GM18502 (cell line): ENCODE results near the gene ADD2.

Experiments used
- ATAC-seq: cut with Tn5 transposase; IDR thresholded peaks from one replicate; pipeline ENCODE4 v1.9.1; 2021; ENCODE audit warnings: mild to moderate bottlenecking; ENCODE audit not compliant: unreplicated experiment, poor library complexity

ADD2 gene

DNA sequence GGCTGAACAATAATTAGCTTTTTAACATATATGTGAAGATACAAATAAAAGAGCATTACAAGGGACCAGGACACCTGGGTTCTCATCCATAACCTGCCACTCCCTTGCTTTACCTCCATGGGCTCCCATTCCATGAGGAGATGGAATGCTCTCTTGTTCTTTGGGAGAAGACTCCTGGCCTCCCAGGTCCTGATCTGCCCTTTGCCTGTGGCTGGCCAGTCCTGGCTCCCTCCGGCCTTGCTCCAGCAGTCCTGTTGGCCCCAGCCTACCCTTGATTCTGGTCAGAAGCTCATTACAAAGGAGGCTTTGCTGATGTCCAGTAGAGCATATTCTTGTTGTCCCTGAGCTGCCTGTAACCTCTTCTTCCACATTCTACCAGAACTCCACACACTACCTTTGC, 60.3 kb downstream of the ADD2 start:
- no peak for ATAC-seq

GRCh38 chr2:70706026-70706795, 61.8 kb downstream of the ADD2 start:
- ATAC-seq: no peak

DNA sequence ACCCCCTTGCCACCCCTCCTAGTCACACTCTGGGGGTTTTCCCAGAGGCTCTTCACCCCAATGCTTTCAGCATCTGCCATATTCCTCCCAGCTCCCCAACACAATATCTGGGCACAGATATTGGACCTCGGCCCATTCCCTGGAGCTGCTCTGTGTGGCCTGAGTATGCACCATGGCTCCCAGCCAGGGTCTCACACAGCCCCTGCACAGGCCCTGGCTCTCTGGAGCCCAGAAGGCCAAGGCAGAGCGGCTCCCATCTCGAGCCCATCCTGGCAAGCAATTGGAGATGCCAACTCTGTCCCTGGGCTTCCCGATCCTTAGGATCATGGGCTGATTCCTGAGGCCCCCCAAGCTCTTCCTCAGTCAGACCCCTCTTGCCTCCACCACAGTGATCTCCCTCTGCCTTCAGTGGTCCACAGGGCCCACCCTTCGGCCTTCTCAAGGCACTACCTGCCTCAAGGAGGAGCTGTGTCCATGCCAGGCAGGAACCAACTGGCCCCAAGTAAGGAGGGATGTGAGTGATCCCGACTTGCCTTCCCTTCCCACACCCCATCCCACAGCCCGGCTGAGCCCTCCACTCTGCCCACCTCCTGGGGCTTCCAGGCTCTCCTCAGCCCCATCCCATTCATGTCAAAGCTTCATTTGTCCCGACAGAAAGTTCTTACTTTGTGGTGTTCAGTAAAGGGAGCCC, 62.7 kb downstream of the ADD2 start:
- ATAC-seq: no peak

- no peak for ATAC-seq
Measured at GRCh38 chr2:70703900-70704549, 64.0 kb downstream of the ADD2 start.

DNA sequence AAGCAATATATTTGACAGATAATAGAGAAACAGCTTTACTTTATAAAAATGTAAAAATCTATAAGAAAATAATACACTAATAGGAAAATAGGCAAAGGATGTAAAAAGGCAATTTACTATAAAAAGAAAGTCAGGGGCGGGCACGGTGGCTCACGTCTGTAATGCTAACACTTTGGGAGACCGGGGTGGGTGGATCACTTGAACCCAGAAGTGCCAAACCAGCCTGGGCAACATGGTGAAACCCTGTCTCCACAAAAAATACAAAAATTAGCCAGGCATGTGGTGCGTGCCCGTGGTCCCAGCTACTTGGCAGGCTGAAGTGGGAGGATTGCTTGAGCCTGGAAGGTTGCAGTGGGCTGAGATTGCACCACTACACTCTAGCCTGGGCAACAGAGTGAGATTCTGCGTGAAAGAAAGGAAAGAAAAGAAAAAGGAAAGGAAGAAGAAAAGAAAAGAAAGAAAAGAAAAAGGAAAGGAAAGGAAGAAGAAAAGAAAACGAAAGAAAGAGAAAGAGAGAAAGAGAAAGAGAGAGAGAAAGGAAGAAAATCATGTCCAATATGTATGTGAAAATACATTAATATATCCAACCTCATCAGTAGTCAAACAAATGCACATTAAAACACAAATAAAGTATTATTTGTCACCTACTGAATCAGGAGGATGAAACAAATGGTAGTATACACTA, 65.1 kb downstream of the ADD2 start:
- no peak for ATAC-seq

GRCh38 chr2:70698847-70699246, 69.2 kb downstream of the ADD2 start:
- no peak for ATAC-seq

GRCh38 chr2:70697603-70698383, 70.2 kb downstream of the ADD2 start:
- no peak for ATAC-seq

DNA sequence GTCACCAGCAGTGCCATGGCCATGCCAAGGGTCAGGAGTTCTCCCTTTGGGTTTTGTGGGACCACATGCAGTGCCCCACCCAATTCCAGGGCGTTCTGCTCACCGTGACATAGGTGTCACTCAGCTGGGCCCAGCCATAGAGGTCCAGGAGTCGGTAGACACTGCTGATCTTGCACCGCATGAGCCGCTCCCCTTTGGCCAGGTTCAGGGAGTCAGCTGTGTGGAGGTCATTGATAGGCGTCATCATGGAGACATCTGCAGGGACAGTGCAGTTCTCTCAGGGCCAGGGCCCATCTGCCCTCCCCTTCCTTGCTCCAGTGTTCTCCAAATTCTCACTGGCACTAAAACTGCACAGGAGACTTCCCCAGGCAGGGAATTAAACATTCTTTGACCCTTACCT, 71.9 kb downstream of the ADD2 start:
- no peak for ATAC-seq

- ATAC-seq: no peak
Measured at GRCh38 chr2:70692256-70692655, 75.7 kb downstream of the ADD2 start.

DNA sequence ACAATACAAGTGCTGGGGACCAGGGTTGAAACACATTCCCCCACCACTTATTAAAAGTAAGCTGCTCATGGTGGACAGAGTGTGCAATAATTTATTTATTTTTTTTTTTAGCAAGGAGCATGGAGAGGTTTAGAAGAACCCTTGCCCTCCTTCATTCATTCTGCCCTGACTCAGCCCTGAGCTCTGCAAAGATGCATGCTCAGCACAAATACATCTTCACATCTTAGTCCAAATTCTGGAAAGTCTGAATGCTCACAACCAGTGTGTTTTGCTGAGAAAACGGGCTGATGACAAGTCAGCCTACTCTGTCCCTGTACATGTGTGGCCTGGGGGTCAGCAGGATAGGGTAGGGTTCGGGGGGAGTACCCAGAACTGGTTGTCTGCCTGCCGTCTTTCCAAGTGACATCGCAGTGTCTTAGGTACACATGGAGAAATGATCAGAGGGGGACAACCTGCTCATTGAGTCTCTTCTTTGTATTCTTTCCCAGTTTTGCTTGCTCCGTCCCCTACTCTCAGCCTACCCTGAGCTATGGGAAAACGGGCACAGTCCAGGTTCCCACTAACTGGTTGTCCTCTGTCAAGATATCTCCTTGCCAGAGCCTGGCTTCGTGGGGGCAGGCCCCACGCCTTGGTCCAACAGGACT, 76.4 kb downstream of the ADD2 start:
- no peak for ATAC-seq

- ATAC-seq: no peak
Measured at GRCh38 chr2:70690846-70691245, 77.2 kb downstream of the ADD2 start.

DNA sequence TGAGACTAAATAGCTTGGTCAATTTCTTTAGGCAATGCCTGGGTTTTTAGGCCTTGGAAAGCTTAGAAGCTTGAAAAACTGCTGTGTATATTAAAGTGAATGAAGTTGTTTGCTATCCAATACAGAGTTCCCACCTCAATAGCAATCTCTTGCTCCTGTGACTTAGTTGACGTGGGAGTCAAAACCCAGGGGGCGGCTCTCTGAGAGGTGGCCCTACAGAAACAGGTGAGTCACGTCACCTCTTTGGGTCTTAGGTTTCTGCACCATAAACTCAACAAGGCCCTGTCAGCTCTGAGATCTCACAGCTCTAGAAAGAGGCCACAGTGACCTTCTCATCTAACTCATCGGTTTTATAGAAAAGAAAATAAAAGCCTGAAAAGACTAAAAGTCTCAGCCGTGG, 79.6 kb downstream of the ADD2 start:
- ATAC-seq: no peak

- ATAC-seq: no peak
Measured at GRCh38 chr2:70687461-70687795, 80.6 kb downstream of the ADD2 start.

- no peak for ATAC-seq
Measured at GRCh38 chr2:70686577-70687460, 81.2 kb downstream of the ADD2 start.

- no peak for ATAC-seq
Measured at GRCh38 chr2:70685771-70686171, 82.2 kb downstream of the ADD2 start.

DNA sequence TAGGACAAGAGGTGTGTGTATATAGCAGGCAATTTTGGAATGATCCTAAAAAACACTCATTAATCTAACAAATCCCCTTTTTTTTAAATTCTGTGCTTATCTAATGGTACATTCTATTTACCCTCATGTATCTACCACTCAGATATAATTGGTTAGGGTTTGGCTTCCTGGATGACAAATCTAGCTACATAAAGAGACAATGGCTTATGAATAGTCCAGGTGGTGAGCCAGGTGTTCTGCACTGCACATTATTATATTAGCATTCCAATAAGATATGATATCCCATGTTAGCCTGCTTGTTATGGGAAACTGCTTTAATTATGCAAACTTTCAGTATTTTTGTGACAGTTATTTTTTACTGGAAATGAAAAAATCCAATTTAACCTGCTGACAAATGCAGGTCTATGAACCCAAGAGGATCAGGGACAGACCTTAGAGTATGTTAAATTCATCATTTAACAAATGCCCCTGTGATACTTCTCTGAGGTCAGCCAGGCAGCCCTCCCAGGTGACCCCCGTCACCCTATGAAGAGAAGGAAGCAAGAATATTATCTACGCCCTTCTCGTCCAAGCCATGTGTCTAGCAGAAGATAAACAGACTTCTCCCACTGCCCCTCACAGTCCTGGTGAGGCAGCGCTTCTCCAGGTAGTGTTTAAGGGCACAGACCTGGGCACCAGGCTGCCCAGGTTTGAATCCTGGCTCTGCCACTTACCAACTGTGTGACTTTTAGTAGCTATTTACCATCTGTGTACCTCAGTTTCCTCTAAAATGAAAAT, 83.0 kb downstream of the ADD2 start:
- no peak for ATAC-seq

DNA sequence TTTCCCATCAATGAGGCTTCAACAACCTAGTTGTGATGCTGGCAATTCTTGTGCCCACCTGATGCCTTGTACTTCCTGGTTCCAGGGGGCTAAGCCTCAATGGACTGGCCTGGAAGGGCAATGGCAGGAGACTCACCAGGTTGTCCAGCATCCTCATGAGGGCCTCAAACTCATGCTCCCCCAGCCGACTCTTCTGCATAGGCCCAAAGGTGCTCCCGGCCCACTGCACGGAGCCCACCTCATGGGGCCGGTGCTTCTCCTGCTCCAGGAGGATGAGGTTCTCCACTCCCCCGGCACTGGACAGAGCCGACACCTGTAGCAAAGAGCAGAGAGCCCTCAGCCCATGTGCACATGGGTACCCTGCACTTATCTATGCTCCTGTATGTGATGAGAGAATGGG, 84.5 kb downstream of the ADD2 start:
- no peak for ATAC-seq

- ATAC-seq: no peak
Measured at GRCh38 chr2:70680735-70681134, 87.3 kb downstream of the ADD2 start.
